WTC11 (cell line): ENCODE data around the gene PSEN2. TPM values are rescaled to one million over a fixed set of nuclear protein-coding genes. Genes with fewer than 3 reads are reported as not detected.
A peak's percentile ranks its signal among the peaks of the same experiment; 100 is the strongest.

ENCODE experiments used
- ATAC-seq: fragments of 200-7000 bp; cut with Tn5 transposase; 2 replicates; pipeline ENCODE4 v1.10.0; 2021; ENCODE audit warnings: mild to moderate bottlenecking, moderate library complexity
- CTCF ChIA-PET: fragments of 300-600 bp; sonication (Branson Sonifier 250); formaldehyde crosslinking; loops from one replicate; lab custom pipeline; 2021; ENCODE audit warnings: antibody characterized with exemption; lab: Charles Lee
- POLR2A ChIA-PET: fragments of 350-600 bp; sonication (Branson Sonifier 250); formaldehyde crosslinking; loops from one replicate; lab custom pipeline; 2021; ENCODE audit warnings: antibody characterized with exemption; lab: Charles Lee
- DNase-seq: peaks from one replicate; pipeline ENCODE4 v3.0.0; 2021; ENCODE audit warnings: low spot score
- H3K27ac Mint-ChIP-seq: 2 replicates; pipeline ENCODE4 v1.8.0; 2021; ENCODE audit warnings: mixed read lengths
- H3K27me3 Mint-ChIP-seq: 2 replicates; pipeline ENCODE4 v1.8.0; 2021; ENCODE audit warnings: low read depth, mild to moderate bottlenecking, moderate library complexity, mixed read lengths
- H3K36me3 Mint-ChIP-seq: 2 replicates; pipeline ENCODE4 v1.8.0; 2021; ENCODE audit warnings: mixed read lengths
- H3K4me1 Mint-ChIP-seq: 2 replicates; pipeline ENCODE4 v1.8.0; 2022; ENCODE audit warnings: mixed read lengths
- H3K4me3 Mint-ChIP-seq: 2 replicates; pipeline ENCODE4 v1.8.0; 2021; ENCODE audit warnings: mild to moderate bottlenecking, moderate library complexity, mixed read lengths
- H3K9me3 Mint-ChIP-seq: 2 replicates; pipeline ENCODE4 v1.8.0; 2021; ENCODE audit warnings: mixed read lengths
- ETV6 ChIP-seq: sonication (generic); formaldehyde crosslinking; IDR thresholded peaks from 2 replicates; pipeline ENCODE4 v1.8.1; 2022; ENCODE audit warnings: mild to moderate bottlenecking, missing genetic modification reagents
- FOXJ3 ChIP-seq: sonication (generic); formaldehyde crosslinking; IDR thresholded peaks from 2 replicates; pipeline ENCODE4 v1.9.0; 2021; ENCODE audit warnings: missing genetic modification reagents, mild to moderate bottlenecking, borderline replicate concordance
- FOXP1 ChIP-seq: sonication (generic); formaldehyde crosslinking; IDR thresholded peaks from 2 replicates; pipeline ENCODE4 v1.8.0; 2022; ENCODE audit warnings: missing genetic modification reagents, mild to moderate bottlenecking, moderate library complexity, borderline replicate concordance
- GRHL2 ChIP-seq: fragments of 250-450 bp; sonication (Bioruptor Pico); IDR thresholded peaks from 2 replicates; pipeline ENCODE4 v1.8.0; 2022; ENCODE audit warnings: mild to moderate bottlenecking, moderate library complexity; ENCODE audit not compliant: insufficient replicate concordance, severe bottlenecking
- HMGA2 ChIP-seq: fragments of 250-450 bp; sonication (Bioruptor Pico); IDR thresholded peaks from 2 replicates; pipeline ENCODE4 v1.4.0; 2021; ENCODE audit warnings: mild to moderate bottlenecking, moderate library complexity
- NR2C2 ChIP-seq: sonication (generic); formaldehyde crosslinking; IDR thresholded peaks from 2 replicates; pipeline ENCODE4 v1.8.0; 2022; ENCODE audit warnings: mild to moderate bottlenecking, missing genetic modification reagents
- NR3C1 ChIP-seq: sonication (generic); formaldehyde crosslinking; conservative IDR thresholded peaks from 2 replicates; pipeline ENCODE4 v1.8.1; 2023; ENCODE audit warnings: low read depth, mild to moderate bottlenecking, missing genetic modification reagents
- SOX15 ChIP-seq: fragments of 250-450 bp; sonication (Bioruptor Pico); IDR thresholded peaks from 2 replicates; pipeline ENCODE4 v1.9.0; 2021; ENCODE audit warnings: mild to moderate bottlenecking
- ZBTB21 ChIP-seq: sonication (generic); formaldehyde crosslinking; IDR thresholded peaks from 2 replicates; pipeline ENCODE4 v1.8.1; 2023; ENCODE audit warnings: mild to moderate bottlenecking, missing genetic modification reagents, borderline replicate concordance
- ZNF121 ChIP-seq: sonication (generic); formaldehyde crosslinking; IDR thresholded peaks from 2 replicates; pipeline ENCODE4 v1.8.0; 2023; ENCODE audit warnings: missing genetic modification reagents
- ZNF138 ChIP-seq: sonication (generic); formaldehyde crosslinking; conservative IDR thresholded peaks from 2 replicates; pipeline ENCODE4 v1.8.1; 2022; ENCODE audit warnings: mild to moderate bottlenecking, moderate library complexity, missing genetic modification reagents
- ZNF263 ChIP-seq: sonication (generic); formaldehyde crosslinking; IDR thresholded peaks from 2 replicates; pipeline ENCODE4 v1.8.1; 2022; ENCODE audit warnings: low read depth, mild to moderate bottlenecking, moderate library complexity, missing genetic modification reagents
- ZNF423 ChIP-seq: fragments of 250-450 bp; sonication (Bioruptor Pico); IDR thresholded peaks from 2 replicates; pipeline ENCODE4 v2.1.2; 2022; ENCODE audit warnings: mild to moderate bottlenecking, moderate library complexity
- total RNA-seq: library from RNA; stranded (reverse); gene quantifications from 3 replicates; pipeline ENCODE4 v1.2.3, GENCODE V29; 2021
- TF ChIP-seq, protein P1 (sequence below): sonication (generic); formaldehyde crosslinking; IDR thresholded peaks from 2 replicates; pipeline ENCODE4 v1.8.0; 2023; ENCODE audit warnings: missing genetic modification reagents
- TF ChIP-seq, protein P2 (sequence below): fragments of 250-450 bp; sonication (Bioruptor Pico); conservative IDR thresholded peaks from 2 replicates; pipeline ENCODE4 v1.9.0; 2021; ENCODE audit warnings: mild to moderate bottlenecking
- TF ChIP-seq, protein P3 (sequence below): fragments of 250-450 bp; sonication (Bioruptor Pico); IDR thresholded peaks from 2 replicates; pipeline ENCODE4 v2.1.2; 2022; ENCODE audit warnings: mild to moderate bottlenecking, moderate library complexity
- TF ChIP-seq, protein P4 (sequence below): sonication (generic); formaldehyde crosslinking; IDR thresholded peaks from 2 replicates; pipeline ENCODE4 v1.8.0; 2022; ENCODE audit warnings: missing genetic modification reagents
- TF ChIP-seq, protein P5 (sequence below): fragments of 200-600 bp; IDR thresholded peaks from 2 replicates; pipeline ENCODE4 v1.8.0; 2022; ENCODE audit warnings: antibody characterized with exemption
- TF ChIP-seq, protein P6 (sequence below): sonication (generic); formaldehyde crosslinking; IDR thresholded peaks from 2 replicates; pipeline ENCODE4 v1.8.1; 2022; ENCODE audit warnings: mild to moderate bottlenecking, missing genetic modification reagents, moderate library complexity, borderline replicate concordance

PSEN2 gene
- total RNA-seq, 1 experiment from 2014 or later, result 18.4 TPM

DNA sequence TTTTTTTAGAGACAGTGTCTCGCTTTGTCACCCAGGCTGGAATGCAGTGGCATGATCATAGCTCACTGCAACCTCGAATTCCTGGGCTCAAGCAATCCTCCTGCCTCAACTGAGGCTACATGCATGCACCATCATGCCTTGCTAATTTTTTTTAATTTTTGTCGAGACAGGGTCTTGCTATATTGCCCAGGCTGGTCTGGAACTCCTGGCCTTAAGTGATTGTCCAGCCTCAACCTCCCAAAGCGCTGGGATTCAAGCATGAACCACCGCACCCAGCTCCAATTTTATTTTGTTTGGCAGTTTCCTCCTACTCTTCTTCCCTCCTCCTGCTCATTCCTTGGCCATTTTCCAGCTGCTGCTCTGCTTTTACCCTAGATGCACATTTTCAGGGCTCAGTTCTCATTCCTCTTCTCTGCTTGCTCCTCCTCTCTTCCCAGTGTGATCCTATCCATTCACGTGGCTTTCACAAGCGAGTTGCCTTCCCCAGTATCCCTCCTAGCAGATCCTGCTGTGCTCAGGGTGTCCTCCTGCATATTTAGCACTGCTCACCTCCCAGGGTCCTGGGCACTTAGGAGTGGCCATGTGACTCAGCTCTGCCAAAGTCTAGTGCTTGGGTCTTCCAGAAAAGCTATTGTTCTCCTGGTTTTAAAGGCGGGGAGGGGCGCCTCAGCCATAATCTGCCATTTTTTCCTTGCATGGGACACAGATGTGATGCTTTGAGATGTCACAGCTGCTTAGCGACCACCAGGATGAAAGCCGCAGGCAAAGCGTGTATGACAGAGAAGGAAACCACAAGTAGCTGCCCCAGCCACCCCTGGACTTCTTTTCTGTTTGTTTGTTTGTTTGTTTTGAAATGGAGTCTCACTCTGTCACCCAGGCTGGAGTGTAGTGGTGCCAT is 33.7 kb downstream of the PSEN2 start:
- ATAC-seq, result no peak
- Mint-ChIP-seq H3K4me1 (peaks cover 8% of the 10 kb centered on the region), H3K36me3 (peaks cover 8% of the 10 kb centered on the region; the same call in 1 of the 2 replicates), H3K4me3 (no peak overlapping the region), H3K27me3 (no peaks in the 10 kb centered on the region), H3K9me3 (no peaks in the 10 kb centered on the region), H3K27ac (peak overlapping the region; percentile 25; the same call in 1 of the 2 replicates)
- no peak for DNase-seq
- CTCF ChIA-PET, result no interaction called here
- POLR2A ChIA-PET, result no interaction called here
- no peak for TF ChIP-seq ETV6 (CRISPR knock-in tag)
- TF ChIP-seq HMGA2 (CRISPR knock-in tag), result no peak
- no peak for TF ChIP-seq FOXP1
- TF ChIP-seq ZBTB21, result no peak
- TF ChIP-seq, protein P1, sequence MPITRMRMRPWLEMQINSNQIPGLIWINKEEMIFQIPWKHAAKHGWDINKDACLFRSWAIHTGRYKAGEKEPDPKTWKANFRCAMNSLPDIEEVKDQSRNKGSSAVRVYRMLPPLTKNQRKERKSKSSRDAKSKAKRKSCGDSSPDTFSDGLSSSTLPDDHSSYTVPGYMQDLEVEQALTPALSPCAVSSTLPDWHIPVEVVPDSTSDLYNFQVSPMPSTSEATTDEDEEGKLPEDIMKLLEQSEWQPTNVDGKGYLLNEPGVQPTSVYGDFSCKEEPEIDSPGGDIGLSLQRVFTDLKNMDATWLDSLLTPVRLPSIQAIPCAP (CRISPR knock-in tag), result no peak
- TF ChIP-seq ZNF121 (CRISPR knock-in tag), result peak; percentile 18; the same call in 1 of the 2 replicates
- TF ChIP-seq ZNF138 (CRISPR knock-in tag), result no peak

DNA sequence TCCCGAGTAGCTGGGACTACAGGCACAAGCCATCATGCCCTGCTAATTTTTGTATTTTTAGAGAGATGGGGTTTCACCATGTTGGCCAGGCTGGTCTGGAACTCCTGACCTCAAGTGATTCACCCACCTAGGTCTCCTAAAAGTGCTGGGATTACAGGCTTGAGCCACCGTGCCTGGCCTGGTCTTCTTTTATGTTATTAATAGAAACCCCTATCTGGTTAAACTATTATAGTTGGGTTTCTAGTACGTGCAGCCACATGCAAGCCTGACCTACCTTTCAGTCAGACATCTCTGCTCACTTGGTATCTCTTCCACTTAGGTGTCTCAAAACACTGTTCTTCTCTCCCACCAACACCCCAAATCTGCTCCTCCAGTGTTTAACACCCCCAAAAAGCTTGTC is 34.4 kb downstream of the PSEN2 start:
- no peaks in the 10 kb centered on the region for H3K9me3 Mint-ChIP-seq
- no peak for DNase-seq
- peaks cover 2% of the 10 kb centered on the region; the same call in 1 of the 2 replicates for H3K36me3 Mint-ChIP-seq
- H3K4me3 Mint-ChIP-seq, result no peak overlapping the region
- CTCF ChIA-PET, result interaction anchor here (0.7 kb wide), 1 partner anchor 89 kb away, joined by 3 read pairs; no protein-coding TSS in a partner anchor
- TF ChIP-seq ZNF121 (CRISPR knock-in tag) (no peak), NR3C1 (no peak), FOXP1 (no peak), ZNF423 (CRISPR knock-in tag) (no peak), SOX15 (CRISPR knock-in tag) (no peak), ZNF263 (CRISPR knock-in tag) (no peak), GRHL2 (no peak), FOXJ3 (no peak), NR2C2 (CRISPR knock-in tag) (no peak)
- TF ChIP-seq, protein P2, sequence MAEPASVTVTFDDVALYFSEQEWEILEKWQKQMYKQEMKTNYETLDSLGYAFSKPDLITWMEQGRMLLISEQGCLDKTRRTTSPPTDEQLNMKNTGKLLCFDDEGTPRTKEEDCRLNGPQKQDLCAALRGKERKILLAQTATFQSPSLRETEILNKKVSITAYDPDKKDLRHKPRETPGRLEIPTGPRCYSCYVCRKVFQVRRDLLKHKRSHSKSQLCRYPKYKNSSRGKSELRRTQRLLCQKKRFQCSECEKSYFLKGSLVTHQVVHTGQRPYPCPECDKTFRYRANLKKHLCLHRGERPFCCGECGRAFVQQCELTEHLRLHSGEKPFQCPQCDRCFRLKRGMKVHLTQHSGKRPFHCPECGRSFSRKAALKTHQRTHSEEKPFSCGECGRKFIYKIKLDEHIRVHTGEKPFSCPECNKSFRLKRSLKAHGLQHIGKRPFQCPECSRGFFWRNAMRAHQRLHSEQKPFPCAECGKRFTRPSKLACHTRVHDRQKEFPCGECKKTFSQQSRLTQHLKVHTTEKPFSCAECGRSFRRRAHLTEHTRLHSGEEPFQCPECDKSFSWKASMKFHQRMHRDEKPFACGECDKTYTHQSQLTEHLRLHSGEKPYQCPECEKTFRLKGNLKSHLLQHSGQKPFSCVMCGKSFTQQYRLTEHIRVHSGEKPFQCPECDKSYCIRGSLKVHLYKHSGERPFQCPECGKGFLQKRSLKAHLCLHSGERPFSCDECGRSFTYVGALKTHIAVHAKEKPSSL, result no peak
- TF ChIP-seq, protein P3, sequence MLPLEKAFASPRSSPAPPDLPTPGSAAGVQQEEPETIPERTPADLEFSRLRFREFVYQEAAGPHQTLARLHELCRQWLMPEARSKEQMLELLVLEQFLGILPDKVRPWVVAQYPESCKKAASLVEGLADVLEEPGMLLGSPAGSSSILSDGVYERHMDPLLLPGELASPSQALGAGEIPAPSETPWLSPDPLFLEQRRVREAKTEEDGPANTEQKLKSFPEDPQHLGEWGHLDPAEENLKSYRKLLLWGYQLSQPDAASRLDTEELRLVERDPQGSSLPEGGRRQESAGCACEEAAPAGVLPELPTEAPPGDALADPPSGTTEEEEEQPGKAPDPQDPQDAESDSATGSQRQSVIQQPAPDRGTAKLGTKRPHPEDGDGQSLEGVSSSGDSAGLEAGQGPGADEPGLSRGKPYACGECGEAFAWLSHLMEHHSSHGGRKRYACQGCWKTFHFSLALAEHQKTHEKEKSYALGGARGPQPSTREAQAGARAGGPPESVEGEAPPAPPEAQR (CRISPR knock-in tag), result no peak
- TF ChIP-seq, protein P4, sequence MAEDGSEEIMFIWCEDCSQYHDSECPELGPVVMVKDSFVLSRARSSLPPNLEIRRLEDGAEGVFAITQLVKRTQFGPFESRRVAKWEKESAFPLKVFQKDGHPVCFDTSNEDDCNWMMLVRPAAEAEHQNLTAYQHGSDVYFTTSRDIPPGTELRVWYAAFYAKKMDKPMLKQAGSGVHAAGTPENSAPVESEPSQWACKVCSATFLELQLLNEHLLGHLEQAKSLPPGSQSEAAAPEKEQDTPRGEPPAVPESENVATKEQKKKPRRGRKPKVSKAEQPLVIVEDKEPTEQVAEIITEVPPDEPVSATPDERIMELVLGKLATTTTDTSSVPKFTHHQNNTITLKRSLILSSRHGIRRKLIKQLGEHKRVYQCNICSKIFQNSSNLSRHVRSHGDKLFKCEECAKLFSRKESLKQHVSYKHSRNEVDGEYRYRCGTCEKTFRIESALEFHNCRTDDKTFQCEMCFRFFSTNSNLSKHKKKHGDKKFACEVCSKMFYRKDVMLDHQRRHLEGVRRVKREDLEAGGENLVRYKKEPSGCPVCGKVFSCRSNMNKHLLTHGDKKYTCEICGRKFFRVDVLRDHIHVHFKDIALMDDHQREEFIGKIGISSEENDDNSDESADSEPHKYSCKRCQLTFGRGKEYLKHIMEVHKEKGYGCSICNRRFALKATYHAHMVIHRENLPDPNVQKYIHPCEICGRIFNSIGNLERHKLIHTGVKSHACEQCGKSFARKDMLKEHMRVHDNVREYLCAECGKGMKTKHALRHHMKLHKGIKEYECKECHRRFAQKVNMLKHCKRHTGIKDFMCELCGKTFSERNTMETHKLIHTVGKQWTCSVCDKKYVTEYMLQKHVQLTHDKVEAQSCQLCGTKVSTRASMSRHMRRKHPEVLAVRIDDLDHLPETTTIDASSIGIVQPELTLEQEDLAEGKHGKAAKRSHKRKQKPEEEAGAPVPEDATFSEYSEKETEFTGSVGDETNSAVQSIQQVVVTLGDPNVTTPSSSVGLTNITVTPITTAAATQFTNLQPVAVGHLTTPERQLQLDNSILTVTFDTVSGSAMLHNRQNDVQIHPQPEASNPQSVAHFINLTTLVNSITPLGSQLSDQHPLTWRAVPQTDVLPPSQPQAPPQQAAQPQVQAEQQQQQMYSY (CRISPR knock-in tag), result no peak
- TF ChIP-seq, protein P5, sequence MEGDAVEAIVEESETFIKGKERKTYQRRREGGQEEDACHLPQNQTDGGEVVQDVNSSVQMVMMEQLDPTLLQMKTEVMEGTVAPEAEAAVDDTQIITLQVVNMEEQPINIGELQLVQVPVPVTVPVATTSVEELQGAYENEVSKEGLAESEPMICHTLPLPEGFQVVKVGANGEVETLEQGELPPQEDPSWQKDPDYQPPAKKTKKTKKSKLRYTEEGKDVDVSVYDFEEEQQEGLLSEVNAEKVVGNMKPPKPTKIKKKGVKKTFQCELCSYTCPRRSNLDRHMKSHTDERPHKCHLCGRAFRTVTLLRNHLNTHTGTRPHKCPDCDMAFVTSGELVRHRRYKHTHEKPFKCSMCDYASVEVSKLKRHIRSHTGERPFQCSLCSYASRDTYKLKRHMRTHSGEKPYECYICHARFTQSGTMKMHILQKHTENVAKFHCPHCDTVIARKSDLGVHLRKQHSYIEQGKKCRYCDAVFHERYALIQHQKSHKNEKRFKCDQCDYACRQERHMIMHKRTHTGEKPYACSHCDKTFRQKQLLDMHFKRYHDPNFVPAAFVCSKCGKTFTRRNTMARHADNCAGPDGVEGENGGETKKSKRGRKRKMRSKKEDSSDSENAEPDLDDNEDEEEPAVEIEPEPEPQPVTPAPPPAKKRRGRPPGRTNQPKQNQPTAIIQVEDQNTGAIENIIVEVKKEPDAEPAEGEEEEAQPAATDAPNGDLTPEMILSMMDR, result no peak
- TF ChIP-seq, protein P6, sequence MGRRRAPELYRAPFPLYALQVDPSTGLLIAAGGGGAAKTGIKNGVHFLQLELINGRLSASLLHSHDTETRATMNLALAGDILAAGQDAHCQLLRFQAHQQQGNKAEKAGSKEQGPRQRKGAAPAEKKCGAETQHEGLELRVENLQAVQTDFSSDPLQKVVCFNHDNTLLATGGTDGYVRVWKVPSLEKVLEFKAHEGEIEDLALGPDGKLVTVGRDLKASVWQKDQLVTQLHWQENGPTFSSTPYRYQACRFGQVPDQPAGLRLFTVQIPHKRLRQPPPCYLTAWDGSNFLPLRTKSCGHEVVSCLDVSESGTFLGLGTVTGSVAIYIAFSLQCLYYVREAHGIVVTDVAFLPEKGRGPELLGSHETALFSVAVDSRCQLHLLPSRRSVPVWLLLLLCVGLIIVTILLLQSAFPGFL, result no peak
- TF ChIP-seq, all 79 proteins: peak for 0
- Mint-ChIP-seq H3K27me3 (no peaks in the 10 kb centered on the region), H3K27ac (no peak overlapping the region), H3K4me1 (peaks cover 8% of the 10 kb centered on the region)
- POLR2A ChIA-PET, result interaction anchor here (0.7 kb wide), 1 partner anchor 1267 kb away, joined by 3 read pairs; no protein-coding TSS in a partner anchor
- no peak for ATAC-seq
